CD4-positive, alpha-beta T cell treated with Interleukin-10 for 1 hour (primary cell): ENCODE data around the gene P3H2.
"Not testable (repeated sequence)": the region's sequence is repeated elsewhere in the genome, so short reads cannot be mapped to it uniquely, and the experiment has no call there.

ENCODE experiments used
- DNase-seq: peaks from one replicate; pipeline ENCODE4 v3.0.0-alpha.2; 2020

Gene P3H2

DNA sequence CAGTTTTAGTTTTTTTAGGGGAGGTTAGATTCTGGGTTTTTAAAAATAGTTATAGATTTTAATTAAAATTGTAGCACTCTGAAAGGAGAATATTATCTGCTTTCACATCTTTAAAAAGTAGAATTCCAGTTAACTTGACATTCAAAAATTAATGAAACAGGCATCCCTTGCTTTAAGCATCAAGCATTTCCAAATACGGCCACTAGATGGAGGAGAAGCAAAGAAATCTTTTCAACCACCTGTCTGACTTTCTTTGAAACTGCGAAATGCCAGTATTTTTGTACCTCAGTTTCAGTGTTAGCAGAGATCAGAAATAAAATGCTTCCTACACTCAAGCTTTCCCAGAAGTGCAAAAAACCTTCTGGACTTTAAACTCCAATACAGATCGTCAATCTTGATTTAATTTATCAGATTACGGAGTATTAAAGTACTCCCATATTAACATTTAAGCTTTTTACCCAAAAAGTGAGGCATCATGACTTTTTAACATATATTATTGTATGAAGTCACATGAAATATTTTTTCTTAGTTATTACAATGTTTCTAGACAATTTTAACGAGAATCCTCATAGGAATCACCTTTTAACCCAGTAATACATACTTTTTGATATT lies 153.3 kb downstream of the P3H2 start:
- peak; percentile 55 for DNase-seq

GRCh38 chr3:189966843-189967242 lies 153.9 kb downstream of the P3H2 start:
- no peak for DNase-seq

- DNase-seq = no peak
Measured at GRCh38 chr3:189964623-189965332, 155.9 kb downstream of the P3H2 start.

DNA sequence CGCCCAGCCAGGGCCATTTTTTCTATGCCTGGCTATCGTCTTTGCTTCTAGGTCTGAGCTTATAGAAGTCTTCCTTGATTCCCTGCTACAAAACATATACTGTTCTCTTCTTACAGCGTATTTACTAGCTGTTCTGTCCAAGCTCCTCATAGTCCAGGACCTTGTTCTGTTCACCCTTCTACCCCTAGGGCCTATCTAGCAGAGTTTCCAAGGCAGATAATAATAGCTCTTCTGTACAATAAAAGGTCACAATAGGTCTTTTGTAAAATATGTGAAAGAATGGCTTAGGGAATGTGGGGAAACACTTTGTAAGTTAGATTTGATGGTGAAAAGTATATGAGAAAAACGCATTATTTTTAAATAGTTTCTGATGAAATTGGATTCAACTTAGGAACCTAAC lies 158.2 kb downstream of the P3H2 start:
- DNase-seq = no peak

DNA sequence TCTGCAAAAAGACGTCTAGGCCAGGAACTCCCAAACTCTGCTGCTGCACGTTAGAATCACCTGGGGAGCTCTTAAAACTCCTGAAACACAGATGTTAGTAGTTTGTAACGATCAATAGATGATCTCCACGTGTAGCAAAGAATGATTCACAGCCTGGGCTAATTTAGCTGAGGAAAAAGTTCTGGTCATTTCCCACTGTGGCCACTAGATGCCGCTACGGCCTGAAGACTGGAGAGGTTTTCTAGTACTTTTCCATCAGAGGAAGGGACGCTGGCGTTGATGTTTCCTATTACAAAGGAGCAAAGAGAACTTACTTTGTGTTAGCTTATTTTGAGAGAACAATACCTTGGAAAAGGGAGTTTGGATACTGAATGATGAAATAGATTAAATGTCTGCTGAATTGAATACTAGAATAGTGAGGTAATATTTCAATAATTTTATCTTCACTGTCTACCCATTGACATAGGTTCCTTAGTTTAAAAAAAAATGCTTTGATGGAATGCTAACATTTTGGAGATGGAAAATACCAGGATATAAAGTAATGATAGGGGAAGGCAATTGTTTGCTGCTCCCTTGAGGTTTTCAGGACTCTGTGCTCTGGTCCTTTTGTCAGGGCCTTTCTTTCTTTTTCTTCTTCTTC lies 159.1 kb downstream of the P3H2 start:
- peak; percentile 62 for DNase-seq

DNA sequence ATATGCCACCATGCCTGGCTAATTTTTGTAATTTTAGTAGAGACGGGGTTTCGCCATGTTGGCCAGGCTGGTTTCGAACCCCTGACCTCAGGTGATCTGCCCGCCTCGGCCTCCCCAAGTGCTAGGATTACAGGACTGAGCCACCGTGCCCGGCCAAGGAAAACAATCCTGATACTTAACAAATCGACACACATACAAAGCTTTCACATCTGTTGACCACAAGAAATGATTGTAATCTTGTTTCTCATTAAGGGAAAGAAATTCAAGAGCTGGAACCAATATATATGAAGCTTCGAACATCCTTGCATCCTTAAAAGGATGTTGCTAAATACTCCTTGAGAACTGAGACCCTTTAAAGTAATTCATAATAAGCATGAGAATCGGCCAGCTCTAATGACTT lies 159.6 kb downstream of the P3H2 start:
- not testable (repeated sequence) for DNase-seq

DNA sequence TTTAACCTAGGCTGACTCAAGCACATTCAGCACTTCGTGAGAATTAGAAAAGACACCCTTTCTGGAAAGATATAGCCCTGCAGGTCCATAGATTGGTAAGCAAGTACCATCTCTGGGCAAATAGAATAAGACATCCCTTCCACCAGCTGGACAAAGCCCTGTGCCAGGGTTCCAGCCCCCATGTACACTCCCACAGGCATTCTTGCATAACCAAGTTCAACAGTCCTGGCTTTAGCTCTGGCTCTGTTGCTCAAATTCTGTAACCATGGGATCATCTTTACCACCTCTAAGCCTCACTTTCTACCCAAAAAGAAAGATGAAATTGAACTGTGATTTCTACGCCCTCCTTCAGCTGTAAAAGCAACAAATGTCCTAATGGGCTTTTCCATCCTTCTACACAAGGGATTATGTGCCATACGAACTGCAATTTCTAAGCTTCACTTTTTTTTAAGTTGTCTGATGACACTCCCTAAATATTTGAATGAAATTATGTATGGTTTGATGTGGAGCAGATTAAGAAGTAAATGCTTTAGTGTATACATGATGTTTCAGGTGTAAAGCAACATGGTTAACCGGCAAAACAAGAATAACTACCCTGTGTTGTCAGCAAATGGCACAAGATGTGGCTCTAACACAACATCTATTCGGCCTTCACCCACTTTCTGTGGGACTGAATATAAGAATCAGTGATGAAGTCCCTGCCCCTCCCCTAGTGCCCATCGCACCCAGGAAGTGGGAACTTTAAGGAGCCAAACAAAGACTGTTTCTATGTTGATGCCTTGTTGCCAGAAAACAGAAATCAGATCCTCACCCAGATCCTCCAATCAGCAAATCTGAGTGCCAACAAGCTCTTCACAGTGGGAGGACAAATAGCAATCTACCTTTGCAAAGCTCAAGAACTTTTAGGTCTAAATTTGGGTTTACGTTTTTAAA lies 165.7 kb downstream of the P3H2 start:
- DNase-seq = no peak

- no peak for DNase-seq
Measured at GRCh38 chr3:189953551-189953950, 167.1 kb downstream of the P3H2 start.

- DNase-seq = no peak
Measured at GRCh38 chr3:189952272-189952671, 168.4 kb downstream of the P3H2 start.

DNA sequence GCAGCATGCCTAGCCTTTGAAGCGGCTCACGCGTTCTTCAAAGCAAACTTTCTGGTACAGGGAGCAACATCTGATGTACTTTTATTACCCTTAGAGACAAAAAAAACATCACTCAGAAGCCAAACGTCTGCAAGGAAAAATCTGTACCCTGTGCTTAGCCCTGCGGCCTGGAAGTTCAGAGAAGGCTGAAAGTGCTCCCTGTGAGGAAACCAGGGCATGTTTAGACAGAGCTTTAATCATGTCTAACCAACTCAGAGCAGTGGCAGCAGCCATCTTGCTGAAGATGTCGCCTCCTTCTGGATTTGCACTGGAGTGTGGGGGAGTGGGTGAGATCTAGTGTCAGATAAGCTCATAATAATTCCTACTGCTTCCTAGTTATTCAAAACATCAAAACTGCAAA lies 170.4 kb downstream of the P3H2 start:
- no peak for DNase-seq

- DNase-seq = no peak
Measured at GRCh38 chr3:189949580-189949979, 171.1 kb downstream of the P3H2 start.

GRCh38 chr3:189948724-189949045 lies 172.0 kb downstream of the P3H2 start:
- no peak for DNase-seq

GRCh38 chr3:189947948-189948723 lies 172.6 kb downstream of the P3H2 start:
- peak; percentile 22 for DNase-seq

DNA sequence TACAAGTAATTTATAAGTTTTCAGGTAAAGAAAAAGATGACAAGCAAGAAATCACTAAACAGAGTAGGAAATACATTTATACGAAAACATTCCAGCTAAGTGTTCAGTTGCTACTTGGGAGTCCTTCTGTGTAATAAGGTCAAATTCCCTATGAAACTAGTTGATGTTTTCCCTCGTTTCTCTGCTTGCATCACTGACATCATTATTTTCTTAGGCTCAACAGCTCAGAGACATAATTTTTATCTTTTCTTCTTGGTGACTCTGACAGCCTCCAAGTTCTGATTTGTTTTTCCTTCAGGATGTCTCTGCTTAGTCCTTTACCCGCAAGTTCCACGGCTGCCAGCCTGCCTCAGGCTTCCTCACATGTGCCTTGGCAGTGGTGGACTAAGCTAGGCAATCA lies 173.6 kb downstream of the P3H2 start:
- DNase-seq = no peak

DNA sequence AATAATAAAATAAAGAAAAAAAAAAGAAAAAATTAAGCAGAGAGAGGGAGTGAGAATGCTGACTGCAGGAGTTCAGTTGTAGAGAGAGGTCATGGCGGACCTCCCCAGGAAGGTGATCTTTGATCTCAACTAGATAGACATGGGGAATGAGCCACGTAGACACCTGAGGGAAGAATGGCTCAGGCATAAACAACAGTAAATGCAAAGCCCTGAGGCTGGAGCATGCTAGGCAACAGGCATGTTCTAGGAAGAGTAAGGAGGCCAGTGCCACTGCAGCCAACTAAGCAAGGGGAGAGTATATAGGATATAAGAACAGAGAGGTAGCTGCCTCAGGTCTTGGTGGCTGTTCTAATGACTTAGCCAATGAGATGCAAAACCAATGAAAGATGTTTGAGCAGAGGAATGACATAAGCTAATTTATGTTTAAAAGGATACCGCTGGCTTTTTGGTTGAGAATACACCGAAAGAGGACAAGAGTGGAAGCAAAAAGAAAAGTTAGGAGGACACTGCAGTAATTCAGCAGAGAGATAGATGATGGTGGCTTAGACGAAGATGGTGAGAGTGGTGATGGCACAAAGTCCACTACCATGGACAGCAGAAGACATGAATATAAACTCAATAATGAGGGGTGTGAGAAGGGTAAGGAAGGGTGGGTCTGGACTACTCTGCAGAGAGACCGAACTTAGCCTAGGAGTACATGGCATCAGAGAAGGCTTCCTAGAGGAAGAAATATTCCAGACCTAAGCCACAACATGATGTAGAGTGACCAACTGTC lies 174.6 kb downstream of the P3H2 start:
- no peak for DNase-seq

DNA sequence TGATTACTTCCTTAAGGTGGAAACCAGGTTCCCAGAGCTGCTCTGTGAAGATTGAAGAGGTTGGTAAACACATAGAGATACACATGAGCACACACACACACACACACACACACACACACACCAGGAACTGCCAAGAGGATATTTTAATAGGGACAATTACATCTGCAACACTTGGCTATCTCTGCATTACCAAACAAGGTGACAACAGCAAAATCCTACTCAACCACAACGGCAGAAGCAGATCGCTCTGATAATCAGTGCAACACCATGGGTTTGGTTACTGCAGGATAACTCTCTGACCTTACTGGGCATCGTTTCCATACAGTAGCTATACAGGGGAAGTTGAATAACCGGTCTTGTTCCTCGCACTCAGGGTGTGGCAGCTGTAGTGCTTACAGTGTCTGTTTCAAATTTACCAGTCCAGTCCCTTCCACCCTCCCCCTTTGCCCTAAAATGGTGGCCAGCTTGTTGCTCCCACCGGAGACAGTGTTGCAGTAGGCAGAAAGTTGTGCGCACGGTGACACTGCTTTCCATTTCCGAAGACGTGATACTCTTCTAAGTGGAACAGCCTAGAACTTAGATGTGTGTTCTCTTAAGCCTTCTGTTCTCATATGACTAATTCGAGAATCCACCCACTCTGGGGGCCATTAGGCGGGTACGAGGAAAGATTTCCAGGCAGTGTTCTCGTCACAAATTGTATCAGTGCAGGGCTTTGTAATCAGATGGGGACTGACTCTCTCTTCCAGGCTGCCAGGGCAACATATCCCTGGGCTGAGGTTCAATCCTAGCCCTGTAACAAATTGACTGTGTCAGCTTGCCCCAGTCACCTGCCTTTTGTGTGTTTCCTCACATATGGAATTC lies 176.2 kb downstream of the P3H2 start:
- no peak for DNase-seq

DNA sequence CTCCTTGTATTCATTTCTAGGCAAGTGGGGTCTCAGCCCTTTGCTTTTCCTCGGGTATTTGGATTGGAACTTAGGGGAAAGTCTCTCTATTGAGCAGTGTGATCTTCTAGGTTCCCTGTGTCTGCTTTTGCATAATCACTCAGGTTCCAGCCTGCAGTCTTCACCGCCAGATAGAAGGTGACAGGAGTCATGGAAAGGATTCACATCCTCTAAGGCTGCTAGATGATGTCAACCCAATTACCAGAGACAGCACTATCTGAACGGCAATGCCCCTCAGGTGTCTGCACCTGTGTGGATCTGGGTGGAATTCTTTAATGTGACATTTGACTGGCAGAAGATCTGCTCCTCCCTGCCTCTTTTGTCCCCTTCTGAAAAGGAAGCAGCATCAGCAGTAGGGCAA lies 177.7 kb downstream of the P3H2 start:
- no peak for DNase-seq

- DNase-seq = no peak
Measured at GRCh38 chr3:189941679-189942078, 179.0 kb downstream of the P3H2 start.

- DNase-seq = no peak
Measured at GRCh38 chr3:189941125-189941524, 179.6 kb downstream of the P3H2 start.

DNA sequence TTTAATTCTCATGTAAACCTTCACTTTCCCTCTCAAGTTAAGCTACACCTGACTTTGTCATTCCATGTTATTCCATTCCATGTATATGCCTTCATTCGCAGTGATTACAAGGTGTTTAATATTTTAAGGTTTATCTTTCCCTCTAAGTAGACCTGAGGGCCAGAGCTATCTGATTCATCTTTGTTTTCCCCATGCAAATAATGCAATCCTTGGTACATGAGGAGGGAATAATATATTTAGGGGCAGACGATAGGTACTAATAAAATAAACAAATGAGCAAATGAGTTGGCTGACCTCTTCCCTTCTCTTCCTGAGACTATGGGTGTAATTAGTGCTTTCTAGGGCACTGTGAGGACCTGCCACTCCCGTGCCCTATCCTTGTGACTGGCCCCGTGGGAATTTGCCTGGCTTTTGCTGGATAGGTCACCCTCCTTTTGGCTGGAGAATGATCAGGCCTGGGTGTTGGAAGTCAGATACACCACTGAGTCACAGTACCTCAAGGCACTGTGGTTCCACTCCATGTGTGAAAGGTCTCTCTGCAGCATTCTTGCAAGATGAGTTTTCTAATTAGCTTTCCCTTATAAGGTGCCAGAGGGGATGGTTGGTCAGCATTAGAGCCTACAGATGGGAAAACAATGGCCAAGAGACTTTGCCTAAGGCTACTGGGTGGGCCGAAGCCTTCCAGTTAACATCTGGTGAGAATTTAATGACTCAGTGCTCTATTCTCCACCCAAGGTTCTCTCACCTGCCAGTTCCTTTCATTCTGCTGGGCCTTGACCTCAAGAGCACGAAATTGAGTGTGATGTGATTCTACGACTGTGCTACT lies 183.2 kb downstream of the P3H2 start:
- no peak for DNase-seq
